HL-60 (cell line): Measurements from ENCODE around the gene FRRS1L.

Source experiments
- CTCF ChIP-seq: IDR thresholded peaks from one replicate; pipeline ENCODE4 v1.5.1; 2011; ENCODE audit warnings: low read length, control low read depth, inconsistent platforms; ENCODE audit not compliant: insufficient read depth
- POLR2AphosphoS5 ChIP-seq: IDR thresholded peaks from 2 replicates; pipeline ENCODE4 v1.6.1; 2012; ENCODE audit warnings: low read depth

- TF ChIP-seq CTCF, result no peak
- TF ChIP-seq POLR2AphosphoS5, result no peak
Measured at GRCh38 chr9:109118808-109119438, 48.1 kb downstream of the FRRS1L start.
